OCI-LY3 (cell line): Measurements from ENCODE around the gene ARVCF.

Experiments
- EZH2phosphoT487 ChIP-seq: fragments of 200-600 bp; shearing (Covaris generic); IDR thresholded peaks from 2 replicates; pipeline ENCODE4 v1.6.1; 2018; ENCODE audit warnings: antibody characterized with exemption, mixed run types, low read depth
- TF ChIP-seq, protein P1 (sequence below): fragments of 200-600, 300-600 bp; sonication (generic); IDR thresholded peaks from 2 replicates; pipeline ENCODE4 v1.5.1; 2014; ENCODE audit warnings: antibody characterized with exemption, low read length, low read depth

DNA sequence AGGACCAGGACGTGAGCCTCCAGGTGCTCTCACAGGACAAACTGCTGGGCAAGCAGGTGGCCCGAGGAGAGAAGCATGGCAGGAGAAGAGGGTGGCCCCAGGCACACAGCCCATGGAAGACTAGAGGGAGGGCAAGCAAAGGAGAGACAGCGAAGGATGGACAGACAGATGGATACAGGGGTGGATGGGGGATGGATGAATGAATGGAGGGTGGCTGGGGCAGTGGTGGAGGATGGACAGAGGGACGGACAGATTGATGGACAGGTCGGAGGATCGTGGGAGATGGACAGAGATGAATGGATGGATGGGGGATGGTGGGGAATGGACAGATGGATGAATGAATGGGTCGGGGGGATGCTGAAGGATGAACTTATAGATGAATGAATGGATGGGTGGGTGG, 22.7 kb downstream of the ARVCF start:
- no peak for TF ChIP-seq EZH2phosphoT487
- TF ChIP-seq, protein P1, sequence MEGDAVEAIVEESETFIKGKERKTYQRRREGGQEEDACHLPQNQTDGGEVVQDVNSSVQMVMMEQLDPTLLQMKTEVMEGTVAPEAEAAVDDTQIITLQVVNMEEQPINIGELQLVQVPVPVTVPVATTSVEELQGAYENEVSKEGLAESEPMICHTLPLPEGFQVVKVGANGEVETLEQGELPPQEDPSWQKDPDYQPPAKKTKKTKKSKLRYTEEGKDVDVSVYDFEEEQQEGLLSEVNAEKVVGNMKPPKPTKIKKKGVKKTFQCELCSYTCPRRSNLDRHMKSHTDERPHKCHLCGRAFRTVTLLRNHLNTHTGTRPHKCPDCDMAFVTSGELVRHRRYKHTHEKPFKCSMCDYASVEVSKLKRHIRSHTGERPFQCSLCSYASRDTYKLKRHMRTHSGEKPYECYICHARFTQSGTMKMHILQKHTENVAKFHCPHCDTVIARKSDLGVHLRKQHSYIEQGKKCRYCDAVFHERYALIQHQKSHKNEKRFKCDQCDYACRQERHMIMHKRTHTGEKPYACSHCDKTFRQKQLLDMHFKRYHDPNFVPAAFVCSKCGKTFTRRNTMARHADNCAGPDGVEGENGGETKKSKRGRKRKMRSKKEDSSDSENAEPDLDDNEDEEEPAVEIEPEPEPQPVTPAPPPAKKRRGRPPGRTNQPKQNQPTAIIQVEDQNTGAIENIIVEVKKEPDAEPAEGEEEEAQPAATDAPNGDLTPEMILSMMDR, result no peak
